ENCODE results near the gene MIS12.

DNA sequence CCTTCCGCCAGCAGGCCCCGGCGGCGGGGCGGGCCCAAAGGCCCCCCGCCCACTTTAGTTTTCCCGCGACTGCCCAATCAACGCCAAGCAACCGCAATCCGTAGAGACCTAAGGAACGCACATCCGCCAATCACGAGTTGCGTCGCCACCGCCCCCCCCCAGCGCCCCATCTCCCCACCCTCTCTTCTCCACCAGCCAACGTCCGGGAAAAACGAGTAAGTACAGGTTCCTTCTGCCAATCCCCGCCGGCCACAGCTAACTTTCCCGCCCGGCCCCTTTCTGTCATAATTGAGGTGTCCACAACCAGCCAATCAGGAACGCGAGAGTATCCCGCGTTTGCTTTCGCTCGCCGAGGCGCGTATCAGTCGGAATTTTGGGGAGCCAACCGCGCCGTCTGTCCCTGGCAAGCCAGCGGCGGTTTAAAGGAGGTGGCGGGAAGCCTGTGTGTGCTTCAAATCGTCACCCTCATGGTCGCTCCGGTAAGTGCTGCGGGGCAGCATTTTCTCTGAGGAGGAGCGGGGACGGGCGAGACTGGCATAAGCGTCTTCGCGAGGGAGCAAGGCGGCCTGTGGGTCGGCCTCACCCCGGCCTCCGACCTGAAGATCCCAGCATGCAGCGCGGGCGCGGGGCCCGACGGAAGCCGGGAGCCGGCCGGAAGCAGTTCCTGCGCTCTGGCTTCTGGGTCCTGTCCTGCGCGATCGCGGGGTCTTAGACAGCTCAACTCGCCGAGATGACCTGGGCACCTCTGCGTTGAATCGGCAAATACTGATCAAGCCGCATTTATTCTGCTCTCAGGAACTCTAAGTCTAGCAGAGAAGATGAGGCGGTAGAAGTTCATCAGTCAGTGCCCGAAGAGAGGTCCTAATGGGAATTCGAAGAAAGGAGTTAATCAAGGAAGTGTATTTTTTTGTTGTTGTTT is at the start of gene MIS12:
- TF ChIP-seq GATA2 (IDR thresholded peaks at IDR 0.05; ENCODE audit: low read depth, low read length), result no peak
- no peak for TF ChIP-seq GATA3 (IDR thresholded peaks at IDR 0.05; ENCODE audit: low read depth, low read length)
